K562 (cell line): ENCODE data around the gene FMNL2. TPM values are rescaled to one million over a fixed set of nuclear protein-coding genes. Genes with fewer than 3 reads are reported as not detected.

Source experiments
- ATAC-seq: fragments of 200-7000 bp; cut with Tn5 transposase; 3 replicates; pipeline ENCODE4 v1.9.1; 2020; ENCODE audit warnings: moderate library complexity
- BruUV-seq: library from RNA; stranded (reverse); fragments of 400-500 nt; replicated peaks from 2 replicates; lab custom pipeline; 2021; lab: Mats Ljungman, UMichigan
- CTCF ChIA-PET: fragments of 300-600 bp; formaldehyde crosslinking; extraction: SDS; loops from one replicate; lab custom pipeline; 2021; ENCODE audit warnings: low intra/inter-chr PET ratio; lab: Yijun Ruan, JAX
- POLR2A ChIA-PET: fragments of 300-600, 350-650 bp; sonication (Branson Sonifier 250); formaldehyde crosslinking; extraction: SDS; loops from one replicate; lab custom pipeline; 2021; ENCODE audit warnings: antibody characterized with exemption, inconsistent platforms; lab: Yijun Ruan, JAX
- DNase-seq, 4 experiments: peaks; one replicate each; pipeline versions ENCODE4 v3.0.0 to v3.0.0-alpha.2; 2011 to 2018; ENCODE audit warnings: low spot score in 3 of 4, mixed read lengths in 3 of 4; ENCODE audit errors: extremely low read depth in 1 of 4
- FAIRE-seq: peaks from 2 replicates; lab custom pipeline; 2011; peaks lifted over from hg19 to GRCh38; lab: Jason Lieb, UNC
- H2AFZ ChIP-seq: 2 replicates; pipeline ENCODE4 v1.6.0; 2011; ENCODE audit warnings: low read depth, low read length, control low read depth, inconsistent platforms
- H3K27ac ChIP-seq: fragments of 200-600 bp; 3 replicates; pipeline ENCODE4 v1.8.0; 2011; ENCODE audit warnings: low read depth, mild to moderate bottlenecking, control low read depth, inconsistent platforms, low read length, moderate library complexity, mixed read lengths; ENCODE audit errors: extremely low read depth
- H3K27me3 ChIP-seq, 2 experiments: fragments of 300-600 bp in 1 of 2; 2 replicates in 1 of 2; 3 replicates in 1 of 2; pipeline versions ENCODE4 v1.6.0 to v1.8.0; 2011; ENCODE audit warnings: inconsistent platforms in 2 of 2, low read length in 2 of 2, mild to moderate bottlenecking in 1 of 2, mixed read lengths in 1 of 2, moderate library complexity in 1 of 2; ENCODE audit not compliant: control insufficient read depth in 2 of 2, insufficient read depth in 2 of 2
- H3K36me3 ChIP-seq: fragments of 300-600 bp; 3 replicates; pipeline ENCODE4 v1.8.0; 2011; ENCODE audit warnings: mild to moderate bottlenecking, low read length, inconsistent platforms; ENCODE audit not compliant: control insufficient read depth, insufficient read depth
- H3K4me1 ChIP-seq, 2 experiments: fragments of 200-600 bp in 1 of 2; replicated peaks in 1 of 2; 2 replicates in 1 of 2; 3 replicates in 1 of 2; pipeline versions ENCODE4 v1.5.1 to v1.8.0; 2011; ENCODE audit warnings: inconsistent platforms in 2 of 2, low read length in 2 of 2, mild to moderate bottlenecking in 1 of 2, mixed read lengths in 1 of 2, moderate library complexity in 1 of 2; ENCODE audit not compliant: control insufficient read depth in 2 of 2, insufficient read depth in 2 of 2
- H3K4me2 ChIP-seq: 2 replicates; pipeline ENCODE4 v1.6.1; 2011; ENCODE audit warnings: low read length, control low read depth, inconsistent platforms, mixed read lengths; ENCODE audit not compliant: insufficient read depth
- H3K4me3 ChIP-seq: fragments of 200-600 bp; sonication (generic), shearing (Covaris generic); 2 replicates; pipeline ENCODE4 v1.5.1; 2016; ENCODE audit warnings: control low read depth, inconsistent platforms
- H3K79me2 ChIP-seq: fragments of 200-600 bp; 3 replicates; pipeline ENCODE4 v1.8.0; 2011; ENCODE audit warnings: low read length, inconsistent platforms; ENCODE audit not compliant: control insufficient read depth, insufficient read depth
- H3K9ac ChIP-seq, 2 experiments: 2 replicates each; pipeline versions ENCODE4 v1.6.0 to v1.6.1; 2011; ENCODE audit warnings: low read depth in 2 of 2, low read length in 2 of 2, control low read depth in 1 of 2, inconsistent platforms in 1 of 2, mild to moderate bottlenecking in 1 of 2, mixed read lengths in 1 of 2; ENCODE audit not compliant: insufficient read depth in 1 of 2
- H3K9me1 ChIP-seq: one replicate; pipeline ENCODE4 v1.6.0; 2011; ENCODE audit warnings: inconsistent platforms, mild to moderate bottlenecking, low read length, moderate library complexity; ENCODE audit not compliant: control insufficient read depth, insufficient read depth
- H3K9me3 ChIP-seq: replicated peaks from 2 replicates; pipeline ENCODE4 v1.5.1; 2011; ENCODE audit warnings: low read depth, low read length, inconsistent platforms; ENCODE audit not compliant: control insufficient read depth, insufficient read depth
- H4K20me1 ChIP-seq: replicated peaks from 2 replicates; pipeline ENCODE4 v1.6.1; 2011; ENCODE audit warnings: low read length, inconsistent platforms, mixed read lengths; ENCODE audit not compliant: control insufficient read depth, insufficient read depth
- CREB1 ChIP-seq, 2 experiments: sonication (generic) in 1 of 2; formaldehyde crosslinking in 1 of 2; IDR thresholded peaks; 2 replicates each; pipeline versions ENCODE4 v1.6.1 to v1.8.0; 2012 to 2022; ENCODE audit warnings: inconsistent platforms in 1 of 2, mild to moderate bottlenecking in 1 of 2, missing genetic modification reagents in 1 of 2, moderate library complexity in 1 of 2
- EGR1 ChIP-seq: fragments of 450-650 bp; conservative IDR thresholded peaks from 2 replicates; pipeline ENCODE4 v1.6.1; 2017; ENCODE audit warnings: mild to moderate bottlenecking
- HMG20A ChIP-seq: fragments of 450-650 bp; formaldehyde crosslinking; conservative IDR thresholded peaks from 2 replicates; pipeline ENCODE4 v1.4.0; 2020; ENCODE audit warnings: mild to moderate bottlenecking, mixed read lengths
- ILK ChIP-seq: fragments of 450-650 bp; IDR thresholded peaks from 2 replicates; pipeline ENCODE4 v1.6.1; 2016; ENCODE audit warnings: missing genetic modification characterization, low read depth, mild to moderate bottlenecking, missing compliant biosample characterization, moderate library complexity, borderline replicate concordance
- MEF2A ChIP-seq: IDR thresholded peaks from 2 replicates; pipeline ENCODE4 v1.6.1; 2011; ENCODE audit warnings: low read depth, mild to moderate bottlenecking, low read length, moderate library complexity; ENCODE audit not compliant: control insufficient read depth
- NFE2L1 ChIP-seq: fragments of 450-650 bp; IDR thresholded peaks from 2 replicates; pipeline ENCODE4 v1.6.1; 2016; ENCODE audit warnings: missing genetic modification characterization, low read depth, mild to moderate bottlenecking, missing compliant biosample characterization, moderate library complexity, borderline replicate concordance
- RHOXF2B ChIP-seq: fragments of 250-450 bp; sonication (Bioruptor Pico); conservative IDR thresholded peaks from 2 replicates; pipeline ENCODE4 v1.5.1; 2021
- STAG1 ChIP-seq: sonication (generic); formaldehyde crosslinking; IDR thresholded peaks from 2 replicates; pipeline ENCODE4 v1.5.0; 2020; ENCODE audit warnings: missing genetic modification reagents, borderline replicate concordance
- ZNF12 ChIP-seq: sonication (generic); formaldehyde crosslinking; IDR thresholded peaks from 2 replicates; pipeline ENCODE4 v1.4.0; 2020; ENCODE audit warnings: mild to moderate bottlenecking, missing genetic modification reagents
- WGBS: fragments of 100-300 bp; shearing (Covaris generic); methylation state at CpG from one replicate; pipeline ENCODE4 v1.1.6; 2016; ENCODE audit warnings: low coverage, mixed read lengths; ENCODE audit not compliant: insufficient coverage; ENCODE audit errors: missing lambda C conversion rate; 5-methylcytosine and 5-hydroxymethylcytosine counted together
- in situ Hi-C: fragments of 300-500 bp; cut with MboI; formaldehyde crosslinking; loops from 4 replicates; pipeline ENCODE4 v1.15.0; 2018; ENCODE audit warnings: inconsistent platforms, mixed read lengths
- intact Hi-C: fragments of 100-400 bp; cut with micrococcal nuclease; formaldehyde crosslinking; loops from 2 replicates; pipeline ENCODE4 v1.14.2; 2022
- polyA plus RNA-seq, 8 experiments: library from polyadenylated mRNA; depleted of rRNA in 4 of 8; stranded (reverse) in 5 of 8; unstranded in 3 of 8; fragments of >200 nt; fragmentation: Nextera tagmentation in 2 of 8; fragmentation: Illumina TruSeq in 1 of 8; extraction: Ambion mirVana in 2 of 8; extraction: Trizol in 1 of 8; gene quantifications; 2 replicates each; pipeline versions ENCODE4 v1.2.1 to v1.2.3, GENCODE V29; 2011 to 2014; ENCODE audit warnings: inconsistent platforms in 1 of 8, missing spikeins in 1 of 8
- total RNA-seq, 7 experiments: library from RNA; depleted of rRNA in 6 of 7; stranded (reverse); fragments of >200 nt in 6 of 7; fragmentation: Illumina TruSeq in 2 of 7; extraction: Trizol in 2 of 7; gene quantifications; 2 replicates each; pipeline versions ENCODE4 v1.2.1 to v1.2.3, GENCODE V29; 2011 to 2021; ENCODE audit warnings: low replicate concordance in 1 of 7
- TF ChIP-seq, protein P1 (sequence below): sonication (generic); formaldehyde crosslinking; IDR thresholded peaks from 2 replicates; pipeline ENCODE4 v1.8.0; 2022; ENCODE audit warnings: mild to moderate bottlenecking, missing genetic modification reagents, borderline replicate concordance

Gene FMNL2
- total and polyA plus RNA-seq, 9 of the 15 experiments (the other 6 are each of a cell fraction or from before 2014, with no cell fraction given) = 0.15 to 0.49 (median 0.24) TPM; not detected in 1

DNA sequence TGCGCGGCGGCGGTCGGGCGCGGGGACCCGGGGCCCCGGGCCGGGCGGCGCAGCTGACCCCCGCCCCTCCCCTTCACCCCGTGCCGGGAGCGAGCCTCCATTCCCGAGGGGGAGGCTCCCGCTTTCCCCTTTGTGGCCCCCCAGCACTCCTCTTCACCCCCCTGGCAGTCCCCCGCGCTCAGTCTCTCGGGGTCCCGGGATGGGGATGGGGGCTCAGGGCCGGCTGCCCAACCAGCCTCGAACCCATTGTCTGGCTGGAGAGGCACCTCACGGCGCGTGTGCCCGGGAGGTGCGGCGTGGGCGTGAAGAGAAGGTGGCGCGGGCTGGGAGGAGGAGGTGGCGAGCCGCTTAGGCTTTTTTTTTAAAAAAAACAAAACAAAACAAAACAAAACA is 748 bp downstream of the FMNL2 start:
- Histone ChIP-seq H3K9me1 (no peaks in the 10 kb centered on the region), H3K9ac (peak overlapping the region in 1 of 2 experiments; percentile 83; a peak in 2 of 4 replicates), H3K79me2 (no peaks in the 10 kb centered on the region), H3K36me3 (no peaks in the 10 kb centered on the region), H3K27me3 (peaks cover 18 to 25% of the 10 kb centered on the region in 2 experiments), H3K4me1 (peaks cover 0 to 17% of the 10 kb centered on the region in 2 experiments; a peak in 3 of 5 replicates)
- DNase-seq = peak in 1 of 4 experiments; percentile 14
- 10% methylated on average over 13 of the region's 35 CpGs for WGBS
- in situ Hi-C loops = no loop called here
- TF ChIP-seq MEF2A (no peak), EGR1 (peak; percentile 79), RHOXF2B (no peak)
- TF ChIP-seq, all 486 proteins: peak for 1
- Histone ChIP-seq H4K20me1 (0 out of 2 replicates have a peak, but pooled peaks cover 6% of the 10 kb centered on the region), H3K4me2 (peak overlapping the region; percentile 87), H3K4me3 (peak overlapping the region; percentile 82), H3K27ac (no peak overlapping the region), H2AFZ (peak overlapping the region; percentile 98; the same call in 1 of the 2 replicates), H3K9me3 (no peaks in the 10 kb centered on the region)
- no peak for ATAC-seq
- ChIA-PET CTCF (no interaction called here), POLR2A (interaction anchor here (0.5 kb wide), 1 partner anchor 173 kb away, joined by 3 read pairs; no protein-coding TSS in a partner anchor)
- intact Hi-C loops = loop anchor here (10.0 kb wide), 2 partner anchors 299 to 301 kb away; no protein-coding TSS in a partner anchor
- no peak for FAIRE-seq
- no TSS peak for BruUV-seq

DNA sequence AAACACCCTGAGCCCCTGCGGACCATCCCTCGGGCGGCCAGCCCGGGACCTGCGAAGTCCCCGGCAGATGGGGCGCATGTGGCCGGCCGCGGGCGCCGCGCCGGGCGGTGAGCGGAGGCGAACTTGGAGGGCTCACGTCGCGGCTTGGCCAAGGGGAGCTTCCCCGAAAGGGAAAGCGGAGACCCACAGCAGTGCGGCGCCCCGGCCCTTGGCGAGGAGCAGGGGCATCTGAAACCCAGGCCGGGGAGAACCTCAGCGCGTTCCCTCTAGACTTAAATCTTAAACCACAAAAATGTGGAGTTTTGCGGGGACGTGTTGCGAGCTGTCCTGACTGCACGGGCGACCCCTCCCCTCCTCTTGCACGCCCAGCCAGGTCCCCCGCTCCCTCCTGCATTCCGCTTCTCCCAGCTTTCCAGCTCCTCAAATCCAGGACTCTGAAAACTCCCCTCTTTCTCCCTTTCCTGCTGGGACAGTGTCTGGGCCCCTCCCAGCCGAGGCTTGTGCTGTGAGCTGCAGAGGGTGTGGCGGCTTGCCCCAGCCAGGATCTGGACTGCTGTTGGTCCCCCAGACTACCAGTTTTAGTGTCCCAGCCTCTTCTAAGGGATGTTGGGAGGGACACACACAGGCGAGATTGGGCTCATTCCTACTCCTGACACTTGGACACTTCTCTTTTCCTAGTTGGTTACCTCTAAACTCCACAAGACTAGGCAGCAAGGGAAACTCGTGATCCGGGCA is 1.3 kb downstream of the FMNL2 start:
- no peak overlapping the region for H3K27ac ChIP-seq
- DNase-seq (no peak), FAIRE-seq (no peak), ATAC-seq (no peak)
- no peak for TF ChIP-seq NFE2L1 (tag)
- TF ChIP-seq CREB1 (IDR thresholded peaks at IDR 0.05) = no peak
- TF ChIP-seq CREB1 (CRISPR knock-in tag; IDR thresholded peaks at IDR 0.05) = no peak
- TF ChIP-seq ZNF12 (CRISPR knock-in tag) = no peak
- no peak for TF ChIP-seq STAG1
- no peak for TF ChIP-seq ILK
- TF ChIP-seq, protein P1, sequence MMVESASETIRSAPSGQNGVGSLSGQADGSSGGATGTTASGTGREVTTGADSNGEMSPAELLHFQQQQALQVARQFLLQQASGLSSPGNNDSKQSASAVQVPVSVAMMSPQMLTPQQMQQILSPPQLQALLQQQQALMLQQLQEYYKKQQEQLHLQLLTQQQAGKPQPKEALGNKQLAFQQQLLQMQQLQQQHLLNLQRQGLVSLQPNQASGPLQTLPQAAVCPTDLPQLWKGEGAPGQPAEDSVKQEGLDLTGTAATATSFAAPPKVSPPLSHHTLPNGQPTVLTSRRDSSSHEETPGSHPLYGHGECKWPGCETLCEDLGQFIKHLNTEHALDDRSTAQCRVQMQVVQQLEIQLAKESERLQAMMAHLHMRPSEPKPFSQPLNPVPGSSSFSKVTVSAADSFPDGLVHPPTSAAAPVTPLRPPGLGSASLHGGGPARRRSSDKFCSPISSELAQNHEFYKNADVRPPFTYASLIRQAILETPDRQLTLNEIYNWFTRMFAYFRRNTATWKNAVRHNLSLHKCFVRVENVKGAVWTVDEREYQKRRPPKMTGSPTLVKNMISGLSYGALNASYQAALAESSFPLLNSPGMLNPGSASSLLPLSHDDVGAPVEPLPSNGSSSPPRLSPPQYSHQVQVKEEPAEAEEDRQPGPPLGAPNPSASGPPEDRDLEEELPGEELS (CRISPR knock-in tag) = no peak
- no peak for TF ChIP-seq HMG20A (CRISPR knock-in tag)
- no peak overlapping the region for H3K9ac ChIP-seq
- no peak overlapping the region for H3K4me3 ChIP-seq
- ChIA-PET CTCF (no interaction called here), POLR2A (interaction anchor here (0.6 kb wide), 1 partner anchor 12 kb away, joined by 3 read pairs; no protein-coding TSS in a partner anchor)
- H3K4me2 ChIP-seq = no peak overlapping the region
- 32% methylated on average over 24 of the region's 42 CpGs for WGBS
- 0 out of 2 replicates have a peak, but pooled peaks cover 6% of the 10 kb centered on the region for H4K20me1 ChIP-seq
- no peaks in the 10 kb centered on the region for H3K36me3 ChIP-seq
- peaks cover 0 to 17% of the 10 kb centered on the region in 2 experiments; a peak in 3 of 5 replicates for H3K4me1 ChIP-seq
- no peaks in the 10 kb centered on the region for H3K79me2 ChIP-seq
- H2AFZ ChIP-seq = no peak overlapping the region
- H3K9me1 ChIP-seq = no peaks in the 10 kb centered on the region
- no peaks in the 10 kb centered on the region for H3K9me3 ChIP-seq
- H3K27me3 ChIP-seq = peaks cover 18 to 25% of the 10 kb centered on the region in 2 experiments
- in situ Hi-C loops (no loop called here), intact Hi-C loops (loop anchor here (10.0 kb wide), 2 partner anchors 299 to 301 kb away; no protein-coding TSS in a partner anchor)
- BruUV-seq = no TSS peak
